K562 (cell line): ENCODE results near the gene CERS6.

ENCODE experiments used
- ATF3 ChIP-seq, 2 experiments: fragments of 450-650 bp in 1 of 2; sonication (generic) in 1 of 2; formaldehyde crosslinking in 1 of 2; IDR thresholded peaks in 1 of 2; conservative IDR thresholded peaks in 1 of 2; 2 replicates each; pipeline versions ENCODE4 v1.6.1 to v1.8.1; 2016 to 2023; ENCODE audit warnings: mild to moderate bottlenecking in 2 of 2, moderate library complexity in 2 of 2, inconsistent platforms in 1 of 2, missing genetic modification reagents in 1 of 2
- COPS2 ChIP-seq: fragments of 450-650 bp; conservative IDR thresholded peaks from 2 replicates; pipeline ENCODE4 v1.6.1; 2016; ENCODE audit warnings: mild to moderate bottlenecking, moderate library complexity
- CTCF ChIP-seq, 3 experiments: IDR thresholded peaks in 2 of 3; conservative IDR thresholded peaks in 1 of 3; 2 replicates each; pipeline ENCODE4 v1.5.1; 2011 to 2012; ENCODE audit warnings: low read length in 3 of 3, mild to moderate bottlenecking in 3 of 3, control low read depth in 2 of 3, improper control_type of control experiment in 1 of 3, inconsistent platforms in 1 of 3, low read depth in 1 of 3, mixed read lengths in 1 of 3, moderate library complexity in 1 of 3; ENCODE audit not compliant: insufficient read depth in 2 of 3
- FOSL1 ChIP-seq: fragments of 200-800 bp; sonication (Bioruptor generic); conservative IDR thresholded peaks from 2 replicates; pipeline ENCODE4 v1.6.1; 2016; ENCODE audit warnings: missing genetic modification characterization, missing compliant biosample characterization
- LARP7 ChIP-seq: fragments of 450-650 bp; IDR thresholded peaks from 2 replicates; pipeline ENCODE4 v1.6.1; 2016
- MCM2 ChIP-seq: fragments of 450-650 bp; IDR thresholded peaks from 2 replicates; pipeline ENCODE4 v1.6.1; 2017; ENCODE audit warnings: low read depth, mild to moderate bottlenecking
- MYC ChIP-seq, 2 experiments: fragments of 250-450 bp in 1 of 2; sonication (Bioruptor Pico) in 1 of 2; IDR thresholded peaks; 2 replicates each; pipeline versions ENCODE4 v1.5.1 to v1.6.1; 2012 to 2021; ENCODE audit warnings: low read depth in 2 of 2, borderline replicate concordance in 1 of 2, improper control_type of control experiment in 1 of 2, low read length in 1 of 2, mild to moderate bottlenecking in 1 of 2, moderate library complexity in 1 of 2
- NBN ChIP-seq: fragments of 450-650 bp; IDR thresholded peaks from 2 replicates; pipeline ENCODE4 v1.6.1; 2016; ENCODE audit warnings: low read depth, mild to moderate bottlenecking
- TARDBP ChIP-seq: fragments of 450-650 bp; IDR thresholded peaks from 2 replicates; pipeline ENCODE4 v1.6.1; 2016
- ZBTB8A ChIP-seq: fragments of 450-650 bp; IDR thresholded peaks from 2 replicates; pipeline ENCODE4 v1.6.1; 2018; ENCODE audit warnings: mild to moderate bottlenecking, moderate library complexity; ENCODE audit not compliant: partially characterized antibody
- ZKSCAN8 ChIP-seq: fragments of 200-800 bp; sonication (Bioruptor generic); IDR thresholded peaks from 2 replicates; pipeline ENCODE4 v1.6.1; 2016; ENCODE audit warnings: missing genetic modification characterization, missing compliant biosample characterization

- TF ChIP-seq ZBTB8A = no peak
- TF ChIP-seq NBN = no peak
- no peak for TF ChIP-seq TARDBP
- TF ChIP-seq FOSL1 (tag) = no peak
- TF ChIP-seq MCM2 = no peak
- TF ChIP-seq COPS2 = no peak
- TF ChIP-seq MYC (IDR thresholded peaks at IDR 0.05; ENCODE audit: low read depth, low read length) = no peak
- no peak for TF ChIP-seq MYC (CRISPR knock-in tag; IDR thresholded peaks at IDR 0.05; ENCODE audit: borderline replicate concordance, low read depth)
- TF ChIP-seq LARP7 = no peak
- no peak for TF ChIP-seq ZKSCAN8 (CRISPR knock-in tag)
- TF ChIP-seq CTCF (IDR thresholded peaks at IDR 0.05 in 2 of 3, conservative IDR thresholded peaks at IDR 0.05 in 1 of 3; ENCODE audit: insufficient read depth in 2 of 3, low read depth in 1 of 3, low read length in 3 of 3) = no peak
- TF ChIP-seq ATF3 (IDR thresholded peaks at IDR 0.05) = no peak
- no peak for TF ChIP-seq ATF3 (CRISPR knock-in tag; conservative IDR thresholded peaks at IDR 0.05)
These were observed 278.2 kb downstream of the CERS6 start for GRCh38 chr2:168734199-168734760.
